ENCODE data around the gene SGPP2. TPM values are rescaled to one million over a fixed set of nuclear protein-coding genes. Genes with fewer than 3 reads are reported as not detected.
A peak's percentile ranks its signal among the peaks of the same experiment; 100 is the strongest.

Gene SGPP2
- total and polyA plus RNA-seq, 12 donors, result 0.17 to 33.7 (median 12.4) TPM

DNA sequence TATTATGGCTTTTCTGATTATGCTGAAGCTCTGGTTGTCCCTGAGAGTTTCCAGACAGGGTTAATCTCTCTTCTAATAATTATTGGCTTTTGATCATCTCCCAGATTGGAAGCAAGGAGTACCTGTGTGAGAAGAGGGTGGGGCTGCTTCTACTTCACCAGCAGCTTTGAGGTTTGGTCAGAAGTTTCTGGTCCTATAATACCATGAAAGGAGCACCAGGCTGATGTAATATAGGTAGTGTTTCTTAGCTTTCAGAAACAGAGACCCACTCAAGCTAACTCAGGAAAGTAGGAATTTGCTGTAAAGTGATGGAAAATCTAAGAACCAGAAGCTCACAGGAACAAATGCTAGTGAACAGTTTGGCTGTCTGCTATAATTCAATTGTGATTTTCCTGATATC lies 57.6 kb downstream of the SGPP2 start:
- no peaks in the 10 kb centered on the region for H3K9me3 ChIP-seq (replicated peaks in 1 of 3)
- no peaks in the 10 kb centered on the region for H3K36me3 ChIP-seq (replicated peaks in 1 of 2)
- H3K4me3 ChIP-seq, result no peak overlapping the region
- no peak for DNase-seq
- intact Hi-C loops (cut with DNase I), result no loop called here
- TF ChIP-seq POLR2A (IDR thresholded peaks at IDR 0.05), result no peak
- TF ChIP-seq, protein P1, sequence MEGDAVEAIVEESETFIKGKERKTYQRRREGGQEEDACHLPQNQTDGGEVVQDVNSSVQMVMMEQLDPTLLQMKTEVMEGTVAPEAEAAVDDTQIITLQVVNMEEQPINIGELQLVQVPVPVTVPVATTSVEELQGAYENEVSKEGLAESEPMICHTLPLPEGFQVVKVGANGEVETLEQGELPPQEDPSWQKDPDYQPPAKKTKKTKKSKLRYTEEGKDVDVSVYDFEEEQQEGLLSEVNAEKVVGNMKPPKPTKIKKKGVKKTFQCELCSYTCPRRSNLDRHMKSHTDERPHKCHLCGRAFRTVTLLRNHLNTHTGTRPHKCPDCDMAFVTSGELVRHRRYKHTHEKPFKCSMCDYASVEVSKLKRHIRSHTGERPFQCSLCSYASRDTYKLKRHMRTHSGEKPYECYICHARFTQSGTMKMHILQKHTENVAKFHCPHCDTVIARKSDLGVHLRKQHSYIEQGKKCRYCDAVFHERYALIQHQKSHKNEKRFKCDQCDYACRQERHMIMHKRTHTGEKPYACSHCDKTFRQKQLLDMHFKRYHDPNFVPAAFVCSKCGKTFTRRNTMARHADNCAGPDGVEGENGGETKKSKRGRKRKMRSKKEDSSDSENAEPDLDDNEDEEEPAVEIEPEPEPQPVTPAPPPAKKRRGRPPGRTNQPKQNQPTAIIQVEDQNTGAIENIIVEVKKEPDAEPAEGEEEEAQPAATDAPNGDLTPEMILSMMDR (IDR thresholded peaks at IDR 0.05), result no peak
- peaks cover 12 to 34% of the 10 kb centered on the region in 2 donors for H3K4me1 ChIP-seq (replicated peaks in 1 of 2)
- no peaks in the 10 kb centered on the region for H3K27me3 ChIP-seq
- H3K27ac ChIP-seq, result no peak overlapping the region

DNA sequence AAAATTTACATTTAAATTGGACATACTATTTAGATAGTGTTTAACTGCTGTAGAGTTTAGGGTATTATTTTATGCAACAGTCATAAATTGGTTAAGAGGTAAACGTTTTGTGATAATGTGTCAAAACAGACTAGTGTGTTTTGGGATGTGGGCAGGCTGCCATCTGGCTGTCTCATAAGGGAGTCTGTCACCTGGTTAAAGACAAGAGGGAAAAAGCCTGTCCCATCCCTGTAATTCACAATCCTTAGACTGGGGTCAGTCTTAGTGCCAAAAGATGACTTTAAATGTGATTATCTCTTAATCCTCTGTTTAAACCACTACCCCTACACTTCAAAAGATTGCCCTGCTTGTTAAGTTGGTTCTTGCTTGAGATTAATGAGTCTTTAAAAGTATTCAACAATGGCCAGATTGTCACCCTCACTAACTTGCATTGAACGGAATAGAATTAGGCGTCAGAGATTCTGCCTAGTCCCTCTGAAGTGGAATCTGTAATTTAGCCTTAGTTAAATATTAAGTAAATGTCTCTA lies 59.2 kb downstream of the SGPP2 start:
- Histone ChIP-seq H3K36me3 (replicated peaks in 1 of 2) (no peaks in the 10 kb centered on the region), H3K27me3 (no peaks in the 10 kb centered on the region), H3K27ac (no peak overlapping the region), H3K4me3 (no peak overlapping the region), H3K4me1 (replicated peaks in 1 of 2) (peaks cover 12 to 34% of the 10 kb centered on the region in 2 donors), H3K9me3 (replicated peaks in 1 of 3) (no peaks in the 10 kb centered on the region)
- WGBS, 4 donors, result 55 to 69% (median 61%) methylated on average over 3 of the region's 3 CpGs
- intact Hi-C loops (cut with DNase I), result no loop called here
- TF ChIP-seq, protein P1 (IDR thresholded peaks at IDR 0.05), result no peak
- TF ChIP-seq POLR2A (IDR thresholded peaks at IDR 0.05), result no peak
- DNase-seq, result peak in 3 of 7 donors; percentile 17 to 61 (median 24)

DNA sequence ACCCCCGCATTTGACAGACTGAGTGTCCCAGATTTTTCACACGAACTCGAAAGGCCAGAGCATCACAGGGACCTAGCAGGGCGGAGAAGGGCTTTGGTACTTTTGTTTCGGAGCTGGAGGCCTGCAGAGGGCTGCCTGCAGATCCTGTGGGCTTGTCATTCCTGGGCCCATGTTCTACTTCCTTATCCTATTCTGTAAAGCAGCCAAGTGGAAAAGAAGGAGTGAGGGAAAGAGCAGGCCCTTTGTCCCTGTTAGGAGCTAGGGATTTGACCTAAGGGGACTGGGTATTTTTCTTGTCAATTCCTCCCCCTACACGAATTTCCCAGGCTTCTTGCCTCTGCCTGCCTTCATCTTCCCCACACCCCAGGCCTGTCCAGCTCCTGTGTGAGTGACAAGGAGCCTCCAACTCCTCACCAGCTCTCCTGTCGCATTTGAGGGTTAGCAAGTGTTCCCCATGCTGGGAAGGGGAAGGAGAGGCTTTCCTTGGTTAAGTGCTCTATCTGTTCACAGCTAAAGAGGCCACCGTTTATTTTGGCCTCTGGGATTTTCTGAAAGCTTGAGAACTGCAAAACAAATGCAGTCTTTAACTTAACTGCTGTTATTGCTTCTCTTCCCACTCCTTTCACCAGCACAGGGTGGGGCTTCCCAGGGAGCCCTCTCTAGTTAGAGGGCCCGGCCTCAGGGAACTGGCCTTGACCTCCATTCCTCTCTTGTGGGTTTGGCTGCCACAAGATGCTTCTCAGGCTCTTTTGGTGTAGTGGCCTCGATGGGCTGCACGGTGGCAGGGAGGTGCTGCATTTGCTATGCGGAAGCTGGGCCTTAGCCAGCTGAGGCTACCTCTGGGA lies 61.2 kb downstream of the SGPP2 start:
- intact Hi-C loops (cut with DNase I), result no loop called here
- TF ChIP-seq, protein P1 (IDR thresholded peaks at IDR 0.05), result no peak
- no peak for TF ChIP-seq POLR2A (IDR thresholded peaks at IDR 0.05)
- no peak overlapping the region for H3K4me3 ChIP-seq
- peak in 5 of 7 donors; percentile 21 to 46 (median 32) for DNase-seq
- peak overlapping the region in 2 of 5 donors; percentile 14 to 23 for H3K27ac ChIP-seq
- no peaks in the 10 kb centered on the region for H3K9me3 ChIP-seq (replicated peaks in 1 of 3)
- 55 to 61% (median 59%) methylated on average over 12 of the region's 12 CpGs for WGBS, 4 donors
- no peaks in the 10 kb centered on the region for H3K36me3 ChIP-seq (replicated peaks in 1 of 2)
- peaks cover 12 to 15% of the 10 kb centered on the region in 2 donors for H3K4me1 ChIP-seq (replicated peaks in 1 of 2)
- no peaks in the 10 kb centered on the region for H3K27me3 ChIP-seq

DNA sequence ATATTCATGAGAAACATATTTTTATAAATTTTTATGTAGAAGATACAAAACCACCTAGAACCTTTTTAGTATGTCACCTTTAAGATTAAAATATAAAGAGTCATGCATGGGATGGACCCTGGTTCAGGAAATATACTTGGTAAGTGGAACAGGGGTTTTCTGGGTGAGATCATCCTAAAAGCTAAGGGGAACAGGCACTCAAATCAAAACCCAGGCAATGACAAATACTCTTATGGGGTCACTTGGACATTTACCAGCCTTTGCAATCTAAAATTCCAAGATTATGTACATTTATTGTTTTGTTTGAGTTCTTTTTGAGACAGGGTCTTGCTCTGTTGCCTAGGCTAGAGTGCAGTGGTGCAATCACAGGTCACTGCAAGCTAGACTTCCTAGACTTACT lies 65.8 kb downstream of the SGPP2 start:
- H3K27me3 ChIP-seq, result no peaks in the 10 kb centered on the region
- no peak for TF ChIP-seq POLR2A (IDR thresholded peaks at IDR 0.05)
- TF ChIP-seq, protein P1 (IDR thresholded peaks at IDR 0.05), result no peak
- intact Hi-C loops (cut with DNase I), result no loop called here
- DNase-seq, result no peak
- H3K9me3 ChIP-seq (replicated peaks in 1 of 3), result no peaks in the 10 kb centered on the region
- no peak overlapping the region for H3K27ac ChIP-seq
- H3K4me1 ChIP-seq (replicated peaks in 1 of 2), result peaks cover 10 to 15% of the 10 kb centered on the region in 2 donors
- H3K36me3 ChIP-seq (replicated peaks in 1 of 2), result no peaks in the 10 kb centered on the region
- H3K4me3 ChIP-seq, result no peak overlapping the region

Measured in adrenal gland (tissue), 12 donors.